SHP77 treated with DMSO at 0.1 percent for 48 hours (cell line): ENCODE results near the gene NNAT.
"Not testable (repeated sequence)": the region's sequence is repeated elsewhere in the genome, so short reads cannot be mapped to it uniquely, and the experiment has no call there.

Experiments
- DNase-seq: peaks from one replicate; lab custom pipeline; 2025; lab: John Stamatoyannopoulos, UW

NNAT gene

GRCh38 chr20:37540001-37540400 lies 19.0 kb downstream of the NNAT start:
- no peak for DNase-seq

GRCh38 chr20:37540838-37541237 lies 19.8 kb downstream of the NNAT start:
- not testable (repeated sequence) for DNase-seq

- DNase-seq = no peak
Measured at GRCh38 chr20:37541326-37541725, 20.3 kb downstream of the NNAT start.

GRCh38 chr20:37542281-37542680 lies 21.2 kb downstream of the NNAT start:
- DNase-seq = no peak

GRCh38 chr20:37543828-37544227 lies 22.8 kb downstream of the NNAT start:
- no peak for DNase-seq

- DNase-seq = no peak
Measured at GRCh38 chr20:37544386-37544785, 23.3 kb downstream of the NNAT start.

GRCh38 chr20:37545516-37545915 lies 24.5 kb downstream of the NNAT start:
- no peak for DNase-seq

GRCh38 chr20:37547912-37548311 lies 26.9 kb downstream of the NNAT start:
- DNase-seq = no peak

GRCh38 chr20:37550101-37550920 lies 29.3 kb downstream of the NNAT start:
- DNase-seq = not testable (repeated sequence)

- not testable (repeated sequence) for DNase-seq
Measured at GRCh38 chr20:37551660-37552059, 30.6 kb downstream of the NNAT start.

GRCh38 chr20:37552415-37552814 lies 31.4 kb downstream of the NNAT start:
- DNase-seq = no peak

- not testable (repeated sequence) for DNase-seq
Measured at GRCh38 chr20:37554721-37555298, 33.8 kb downstream of the NNAT start.

- DNase-seq = no peak
Measured at GRCh38 chr20:37556538-37556937, 35.5 kb downstream of the NNAT start.

GRCh38 chr20:37558306-37558705 lies 37.3 kb downstream of the NNAT start:
- no peak for DNase-seq

- no peak for DNase-seq
Measured at GRCh38 chr20:37558779-37559178, 37.7 kb downstream of the NNAT start.

- no peak for DNase-seq
Measured at GRCh38 chr20:37559312-37560027, 38.4 kb downstream of the NNAT start.

GRCh38 chr20:37560629-37561028 lies 39.6 kb downstream of the NNAT start:
- DNase-seq = no peak

GRCh38 chr20:37562695-37563480 lies 41.8 kb downstream of the NNAT start:
- DNase-seq = no peak

- DNase-seq = no peak
Measured at GRCh38 chr20:37564016-37564387, 43.0 kb downstream of the NNAT start.

- no peak for DNase-seq
Measured at GRCh38 chr20:37564388-37565133, 43.5 kb downstream of the NNAT start.

GRCh38 chr20:37565134-37565811 lies 44.2 kb downstream of the NNAT start:
- DNase-seq = no peak
